ENCODE measurements around the gene OR5AC2.
A peak's percentile ranks its signal among the peaks of the same experiment; 100 is the strongest.

OR5AC2 gene

GRCh38 chr3:98086873-98087272, at the start of gene OR5AC2:
TSS of gene OR5AC2 (plus strand) at chr3:98087173. CDS start at chr3:98087173, 0 bp downstream.
- TF ChIP-seq POLR2A (IDR thresholded peaks at IDR 0.05; ENCODE audit: low read depth, low read length): no peak
- FAIRE-seq (no peak), DNase-seq (ENCODE audit: insufficient read length, low spot score) (no peak)

GRCh38 chr3:98038286-98038685, 48.7 kb upstream of the OR5AC2 start:
- no peak for FAIRE-seq
- TF ChIP-seq POLR2A (IDR thresholded peaks at IDR 0.05; ENCODE audit: low read depth, low read length): no peak
- no peak for DNase-seq (ENCODE audit: insufficient read length, low spot score)

DNA sequence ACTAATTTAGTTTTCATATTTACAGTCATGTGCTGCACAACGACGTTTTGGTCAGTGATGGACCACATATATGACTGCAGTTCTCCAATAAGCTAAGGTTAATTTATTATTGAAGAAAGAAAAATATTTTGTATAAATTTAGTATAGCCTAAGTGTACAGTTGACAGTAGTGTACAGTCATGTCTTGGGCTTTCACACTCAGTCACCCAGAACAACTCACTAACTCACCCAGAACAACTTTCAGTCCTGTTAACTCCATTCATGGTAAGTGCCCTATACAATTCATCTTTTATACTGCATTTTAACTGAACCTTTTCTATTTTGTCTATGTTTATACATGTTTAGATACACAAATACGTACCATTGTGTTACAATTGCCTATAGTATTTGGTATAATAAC, 48.1 kb upstream of the OR5AC2 start:
- no peak for FAIRE-seq
- DNase-seq (ENCODE audit: insufficient read length, low spot score): no peak
- TF ChIP-seq POLR2A (IDR thresholded peaks at IDR 0.05; ENCODE audit: low read depth, low read length): no peak

- FAIRE-seq: peak; percentile 97
Observed at GRCh38 chr3:98039322-98040024, 47.5 kb upstream of the OR5AC2 start.

GRCh38 chr3:98041350-98041749, 45.6 kb upstream of the OR5AC2 start:
- FAIRE-seq: no peak

More at GRCh38 chr3:98039322-98040024, 47.5 kb upstream of the OR5AC2 start:
- no peak for TF ChIP-seq POLR2A (IDR thresholded peaks at IDR 0.05; ENCODE audit: low read depth, low read length)
- peak; percentile 15 for DNase-seq (ENCODE audit: insufficient read length, low spot score)

GRCh38 chr3:98048586-98048985, 38.4 kb upstream of the OR5AC2 start:
- TF ChIP-seq POLR2A (IDR thresholded peaks at IDR 0.05; ENCODE audit: low read depth, low read length): no peak
- FAIRE-seq (no peak), DNase-seq (ENCODE audit: insufficient read length, low spot score) (no peak)

More at GRCh38 chr3:98041350-98041749, 45.6 kb upstream of the OR5AC2 start:
- no peak for DNase-seq (ENCODE audit: insufficient read length, low spot score)
- no peak for TF ChIP-seq POLR2A (IDR thresholded peaks at IDR 0.05; ENCODE audit: low read depth, low read length)

- TF ChIP-seq POLR2A (IDR thresholded peaks at IDR 0.05; ENCODE audit: low read depth, low read length): no peak
- FAIRE-seq (no peak), DNase-seq (ENCODE audit: insufficient read length, low spot score) (no peak)
Observed at GRCh38 chr3:98049271-98049670, 37.7 kb upstream of the OR5AC2 start.

- TF ChIP-seq POLR2A (IDR thresholded peaks at IDR 0.05; ENCODE audit: low read depth, low read length): no peak
- FAIRE-seq: no peak
- DNase-seq (ENCODE audit: insufficient read length, low spot score): no peak
Observed at GRCh38 chr3:98056035-98056434, 30.9 kb upstream of the OR5AC2 start.

DNA sequence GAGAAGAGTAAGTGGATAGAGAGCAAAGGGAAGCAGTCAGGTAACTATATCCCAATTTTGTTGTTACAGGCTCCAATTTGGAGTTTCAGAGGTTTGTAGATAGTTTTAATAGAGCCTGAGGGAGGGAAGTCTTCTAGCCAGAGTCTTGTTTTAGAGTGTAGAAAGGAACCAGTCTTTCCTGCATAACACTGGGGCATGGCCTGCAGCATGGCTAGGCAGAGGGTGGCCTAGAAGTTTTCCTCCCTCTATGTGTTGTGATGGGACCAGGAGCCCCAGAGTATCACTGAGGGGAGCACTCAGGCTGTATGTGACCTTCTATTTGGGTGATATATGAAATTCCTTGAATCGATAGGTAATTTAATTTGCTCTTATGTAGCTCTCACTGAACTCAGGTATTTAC, 29.3 kb upstream of the OR5AC2 start:
- FAIRE-seq (no peak), DNase-seq (ENCODE audit: insufficient read length, low spot score) (no peak)
- no peak for TF ChIP-seq POLR2A (IDR thresholded peaks at IDR 0.05; ENCODE audit: low read depth, low read length)

- FAIRE-seq: no peak
- no peak for DNase-seq (ENCODE audit: insufficient read length, low spot score)
Observed at GRCh38 chr3:98058244-98058960, 28.6 kb upstream of the OR5AC2 start.

GRCh38 chr3:98068824-98069223, 18.1 kb upstream of the OR5AC2 start:
- FAIRE-seq (no peak), DNase-seq (ENCODE audit: insufficient read length, low spot score) (no peak)
- TF ChIP-seq POLR2A (IDR thresholded peaks at IDR 0.05; ENCODE audit: low read depth, low read length): no peak

More at GRCh38 chr3:98058244-98058960, 28.6 kb upstream of the OR5AC2 start:
- TF ChIP-seq POLR2A (IDR thresholded peaks at IDR 0.05; ENCODE audit: low read depth, low read length): no peak

DNA sequence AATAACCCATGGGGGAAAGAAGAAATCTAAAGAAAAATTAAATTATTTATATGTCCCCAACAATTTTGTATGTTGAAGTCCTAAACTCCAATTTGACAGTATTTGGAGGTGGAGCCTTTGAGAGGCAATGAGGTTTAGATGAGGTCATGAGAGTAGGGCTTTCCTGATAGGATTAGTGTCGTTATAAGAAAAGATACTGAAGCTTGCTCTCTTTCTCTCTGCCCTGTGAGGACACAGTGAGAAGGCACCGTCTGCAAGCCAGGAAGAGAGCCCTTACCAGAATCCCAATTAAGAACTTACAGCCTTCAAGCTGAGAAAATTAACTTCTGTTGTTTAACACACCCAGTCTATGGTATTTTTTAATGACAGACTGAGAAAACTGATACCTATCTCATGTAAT, 16.1 kb upstream of the OR5AC2 start:
- no peak for FAIRE-seq
- TF ChIP-seq POLR2A (IDR thresholded peaks at IDR 0.05; ENCODE audit: low read depth, low read length): no peak
- no peak for DNase-seq (ENCODE audit: insufficient read length, low spot score)

DNA sequence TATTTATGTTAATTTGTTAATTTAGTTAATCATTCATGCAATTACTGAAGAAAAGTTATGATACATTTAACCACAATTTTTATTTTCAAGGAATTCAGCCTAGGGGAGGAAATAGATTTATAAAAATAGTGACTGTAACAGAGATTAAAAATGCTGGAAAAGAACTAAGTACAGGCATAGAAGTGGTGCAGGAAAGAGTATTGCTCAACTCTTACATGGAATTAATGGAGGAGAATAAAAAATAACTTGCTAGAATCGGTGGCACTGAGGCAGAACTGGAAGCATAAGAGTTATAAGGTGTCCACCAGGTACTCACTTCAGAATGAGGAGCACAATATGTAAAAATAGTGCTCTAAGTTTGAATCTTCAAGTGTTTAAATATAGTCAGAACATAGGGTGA, 13.5 kb upstream of the OR5AC2 start:
- DNase-seq (ENCODE audit: insufficient read length, low spot score) (no peak), FAIRE-seq (no peak)
- no peak for TF ChIP-seq POLR2A (IDR thresholded peaks at IDR 0.05; ENCODE audit: low read depth, low read length)

DNA sequence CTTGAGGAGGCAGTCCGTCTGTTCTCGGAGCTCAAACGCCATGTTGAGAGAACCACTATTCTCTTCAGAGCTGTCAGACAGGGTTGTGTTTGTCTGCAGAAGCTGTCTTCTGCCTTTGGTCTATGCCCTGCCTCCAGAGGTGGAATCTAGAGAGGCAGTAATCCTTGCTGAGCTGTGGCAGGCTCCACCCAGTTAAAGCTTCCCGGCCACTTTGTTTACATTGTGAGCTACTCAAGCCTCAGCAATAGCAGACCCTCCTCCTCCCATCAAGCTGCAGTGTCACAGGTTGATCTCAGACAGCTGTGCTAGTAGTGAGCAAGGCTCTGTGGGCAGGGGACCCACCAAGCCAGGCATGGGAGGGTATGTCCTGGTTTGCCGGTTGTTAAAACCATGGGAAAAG, 8.9 kb downstream of the OR5AC2 start:
- FAIRE-seq (no peak), DNase-seq (ENCODE audit: insufficient read length, low spot score) (no peak)
- no peak for TF ChIP-seq POLR2A (IDR thresholded peaks at IDR 0.05; ENCODE audit: low read depth, low read length)

DNA sequence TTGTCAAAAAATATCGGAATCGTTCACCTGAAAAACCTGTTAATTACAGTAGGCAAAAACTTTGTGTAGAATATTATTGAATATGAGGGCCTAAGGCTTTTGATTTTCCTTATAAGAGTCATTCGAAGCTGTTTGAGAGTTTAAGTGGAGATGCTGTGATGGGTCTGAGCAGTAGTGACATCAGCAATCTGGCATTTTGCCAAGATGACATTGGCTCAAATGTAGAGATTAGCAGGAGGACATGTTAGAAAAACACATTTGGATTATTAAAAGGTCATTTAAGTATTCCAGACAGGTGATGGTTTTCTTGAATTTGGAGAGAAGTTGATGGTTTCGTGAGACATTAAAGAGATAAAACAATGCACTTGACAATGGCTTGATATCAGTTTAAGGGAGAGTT, 12.9 kb downstream of the OR5AC2 start:
- TF ChIP-seq POLR2A (IDR thresholded peaks at IDR 0.05; ENCODE audit: low read depth, low read length): no peak
- DNase-seq (ENCODE audit: insufficient read length, low spot score): no peak
- no peak for FAIRE-seq
